GM13976 (cell line): ENCODE results near the gene KXD1.

Experiments used
- DNase-seq: peaks from one replicate; pipeline ENCODE4 v3.0.0; 2012; ENCODE audit warnings: low spot score
- in situ Hi-C: fragments of 300-500 bp; cut with MboI; formaldehyde crosslinking; loops from one replicate; pipeline ENCODE4 v1.12.0; 2022; ENCODE audit warnings: low sequenced_read_pairs, mixed read lengths, inconsistent platforms; ENCODE audit not compliant: unreplicated experiment
- TF ChIP-seq, protein P1 (sequence below): IDR thresholded peaks from 2 replicates; pipeline ENCODE4 v1.5.1; 2012; ENCODE audit warnings: borderline replicate concordance, mild to moderate bottlenecking; ENCODE audit not compliant: insufficient read depth; ENCODE audit errors: extremely low read depth, missing control alignments, control extremely low read depth

The KXD1 gene

DNA sequence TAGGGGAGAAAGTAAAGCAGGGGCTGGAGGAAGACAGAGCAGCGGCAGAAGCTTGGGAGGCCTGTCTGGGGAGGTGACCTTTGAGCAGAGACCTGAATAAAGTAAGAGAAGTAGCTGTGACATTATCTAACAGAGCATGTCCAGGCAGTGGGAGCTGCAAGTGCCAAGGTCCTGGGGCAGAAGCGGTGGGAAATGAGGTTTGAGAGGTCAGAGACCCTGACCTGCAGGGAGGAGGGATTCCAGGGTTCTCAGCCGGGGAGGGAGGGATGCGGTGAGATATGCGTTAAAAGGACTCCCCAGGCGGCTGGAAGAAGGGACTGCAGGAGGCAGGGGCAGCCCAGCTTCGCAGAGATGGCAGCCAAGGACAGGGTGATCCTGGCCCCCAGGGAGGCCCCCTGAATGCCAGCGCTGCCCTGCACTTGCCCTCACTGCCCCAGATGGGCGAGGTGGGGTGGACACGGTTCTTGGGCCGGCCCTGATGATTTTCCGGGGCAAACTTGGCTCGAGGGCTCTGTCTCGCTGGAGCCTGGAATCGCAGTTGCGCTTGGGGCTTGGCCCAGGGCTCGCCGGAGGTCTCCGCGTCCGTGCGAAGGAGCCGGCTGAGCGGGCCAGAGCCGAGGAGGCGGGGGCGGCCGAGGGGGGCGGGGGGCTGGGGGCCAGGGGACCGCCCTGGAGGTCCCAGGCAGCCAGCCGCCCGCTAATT lies 45.7 kb downstream of the KXD1 start:
- TF ChIP-seq, protein P1, sequence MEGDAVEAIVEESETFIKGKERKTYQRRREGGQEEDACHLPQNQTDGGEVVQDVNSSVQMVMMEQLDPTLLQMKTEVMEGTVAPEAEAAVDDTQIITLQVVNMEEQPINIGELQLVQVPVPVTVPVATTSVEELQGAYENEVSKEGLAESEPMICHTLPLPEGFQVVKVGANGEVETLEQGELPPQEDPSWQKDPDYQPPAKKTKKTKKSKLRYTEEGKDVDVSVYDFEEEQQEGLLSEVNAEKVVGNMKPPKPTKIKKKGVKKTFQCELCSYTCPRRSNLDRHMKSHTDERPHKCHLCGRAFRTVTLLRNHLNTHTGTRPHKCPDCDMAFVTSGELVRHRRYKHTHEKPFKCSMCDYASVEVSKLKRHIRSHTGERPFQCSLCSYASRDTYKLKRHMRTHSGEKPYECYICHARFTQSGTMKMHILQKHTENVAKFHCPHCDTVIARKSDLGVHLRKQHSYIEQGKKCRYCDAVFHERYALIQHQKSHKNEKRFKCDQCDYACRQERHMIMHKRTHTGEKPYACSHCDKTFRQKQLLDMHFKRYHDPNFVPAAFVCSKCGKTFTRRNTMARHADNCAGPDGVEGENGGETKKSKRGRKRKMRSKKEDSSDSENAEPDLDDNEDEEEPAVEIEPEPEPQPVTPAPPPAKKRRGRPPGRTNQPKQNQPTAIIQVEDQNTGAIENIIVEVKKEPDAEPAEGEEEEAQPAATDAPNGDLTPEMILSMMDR = no peak
- in situ Hi-C loops = no loop called here
- peak; percentile 53 for DNase-seq

DNA sequence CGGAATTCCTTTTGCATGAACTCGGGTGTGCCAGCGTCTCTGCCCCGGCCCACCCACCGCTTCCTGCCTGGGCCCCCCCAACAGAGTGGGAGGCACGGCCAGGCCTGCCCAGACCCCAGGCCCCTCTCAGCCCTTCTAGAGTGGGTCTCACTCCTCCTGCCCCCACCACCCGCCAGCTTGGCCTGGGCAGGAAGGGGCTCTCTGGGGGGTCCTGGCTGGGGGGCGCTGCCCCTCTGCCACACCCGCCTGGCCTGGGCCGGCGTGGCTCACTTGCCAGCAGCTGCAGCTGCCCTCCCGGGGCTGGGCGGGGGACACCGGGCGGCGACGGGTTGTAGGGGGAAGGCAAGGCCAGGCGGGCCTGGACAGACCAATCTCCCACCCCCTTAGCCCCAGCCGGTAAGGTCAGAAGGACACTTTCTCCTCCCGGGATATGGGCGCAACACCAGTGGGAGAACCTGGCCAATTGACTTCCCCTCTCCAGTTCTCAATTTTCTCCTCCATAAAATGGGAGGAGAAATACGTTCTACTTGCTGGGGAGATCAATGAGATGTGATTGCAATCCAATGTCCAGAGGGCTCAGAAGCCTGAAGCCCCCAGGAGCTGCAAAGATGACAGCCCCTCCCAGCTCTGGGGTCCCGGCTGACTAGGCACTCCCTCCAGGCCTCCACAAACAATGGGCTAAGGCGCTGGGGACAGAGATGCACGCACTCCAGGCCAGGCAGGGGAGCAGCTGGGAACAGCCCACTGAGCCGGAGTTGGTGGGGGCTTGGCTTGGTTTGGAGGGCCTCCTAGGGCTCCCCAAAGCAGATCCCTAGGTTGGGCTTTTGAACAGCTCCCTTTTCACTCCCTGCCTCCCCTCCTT lies 46.5 kb downstream of the KXD1 start:
- DNase-seq = peak; percentile 44

DNA sequence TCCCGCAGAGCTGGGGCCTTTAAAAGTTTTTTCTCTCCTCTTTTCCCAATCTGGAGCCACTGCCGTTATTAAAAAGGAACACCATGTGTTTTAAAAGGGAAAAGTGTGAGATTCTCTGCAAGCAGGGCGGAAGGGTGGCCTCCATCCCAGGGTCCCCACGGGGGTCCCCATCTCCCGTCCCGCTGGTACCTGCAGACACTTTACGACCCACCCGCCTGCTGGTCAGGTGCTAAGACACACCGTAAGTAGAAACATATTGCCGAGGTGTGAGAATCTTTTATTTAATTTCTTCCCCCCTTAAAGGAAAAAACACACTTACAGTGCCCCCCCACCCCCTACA lies 47.1 kb downstream of the KXD1 start:
- no peak for DNase-seq
- in situ Hi-C loops = no loop called here
- TF ChIP-seq, protein P1 = no peak

More for the DNA sequence above, 46.5 kb downstream of the KXD1 start:
- in situ Hi-C loops = no loop called here
- TF ChIP-seq, protein P1 = no peak

DNA sequence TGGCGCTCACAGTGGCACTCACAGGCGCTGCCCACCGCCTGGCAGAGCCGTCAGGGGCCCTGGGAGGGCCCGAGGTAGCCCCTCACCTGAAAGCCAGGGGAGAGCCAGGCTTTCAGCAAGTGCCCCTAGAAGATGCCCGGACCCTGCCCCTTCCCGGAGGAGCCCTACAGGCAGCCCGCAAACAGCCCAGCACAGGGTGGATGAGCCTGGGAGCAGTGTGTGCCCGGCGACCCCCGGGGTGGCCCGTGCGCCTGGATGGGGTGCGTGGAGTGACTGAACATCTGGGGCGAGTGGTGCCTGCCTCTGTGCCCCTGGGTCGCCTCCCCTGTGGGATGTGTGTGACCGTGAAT lies 47.5 kb downstream of the KXD1 start:
- TF ChIP-seq, protein P1 = no peak
- in situ Hi-C loops = no loop called here

DNA sequence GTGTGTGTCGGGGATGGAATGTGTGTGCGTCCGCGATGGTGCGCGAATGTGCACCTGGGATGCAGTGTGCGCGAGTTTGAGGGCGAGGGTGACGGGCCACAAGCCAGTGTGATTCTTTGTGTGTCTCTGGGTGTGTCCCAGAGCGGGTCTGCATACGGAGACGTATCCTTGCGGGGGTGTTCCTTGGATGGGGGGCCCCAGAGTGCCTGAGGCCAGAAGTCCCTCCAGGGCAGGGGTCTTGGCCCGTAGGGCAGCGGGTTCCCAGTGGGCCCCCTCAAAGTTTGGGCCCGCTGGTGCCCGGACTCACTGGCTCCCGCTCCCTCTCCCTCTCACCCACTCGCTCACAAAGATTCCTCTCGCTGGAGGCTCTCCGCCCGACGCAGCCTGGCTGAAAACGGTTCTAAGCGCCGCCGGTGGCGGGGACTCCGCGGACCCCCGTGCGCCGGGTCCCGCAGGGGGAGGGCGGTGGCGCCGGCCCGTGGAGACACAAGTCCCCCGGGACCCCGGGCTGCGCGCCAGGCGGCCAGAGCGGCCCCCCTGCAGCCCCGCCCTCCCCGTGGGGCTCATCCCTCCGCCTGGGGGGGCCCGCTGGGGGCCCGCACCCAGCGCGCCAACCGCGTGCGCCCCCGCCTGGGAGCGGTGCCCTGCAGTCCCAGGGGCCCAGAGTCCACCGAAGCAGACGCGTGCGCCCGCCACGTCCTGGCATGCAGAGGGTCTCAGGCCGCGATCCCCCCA lies 48.0 kb downstream of the KXD1 start:
- TF ChIP-seq, protein P1 = no peak
- in situ Hi-C loops = no loop called here
- no peak for DNase-seq

More for the DNA sequence above, 47.5 kb downstream of the KXD1 start:
- no peak for DNase-seq
